ENCODE measurements around the gene ZNF569. TPM values are rescaled to one million over a fixed set of nuclear protein-coding genes. Genes with fewer than 3 reads are reported as not detected.

ZNF569 gene
- total and polyA plus RNA-seq, 2 of the 8 experiments (the other 6 are each of a cell fraction or from before 2014, with no cell fraction given), result 2.4 to 10.5 TPM

DNA sequence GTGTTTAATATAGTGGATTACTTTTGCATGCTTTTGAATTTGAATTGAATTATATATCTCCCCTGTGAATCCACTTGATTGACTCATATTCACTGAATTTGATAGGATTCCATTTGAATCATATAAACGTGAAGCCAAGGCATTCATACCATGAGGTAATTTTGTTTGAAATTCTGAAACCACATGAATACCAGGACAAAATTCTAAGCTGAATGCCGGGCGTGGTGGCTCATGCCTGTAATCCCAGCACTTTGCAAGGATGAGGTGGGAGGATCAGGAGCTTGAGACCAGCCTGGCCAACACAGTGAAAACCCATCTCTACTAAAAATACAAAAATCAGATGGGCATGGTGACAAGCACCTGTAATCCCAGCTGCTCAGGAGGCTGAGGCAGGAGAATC, 43.9 kb upstream of the ZNF569 start:
- Histone ChIP-seq H3K14ac (ENCODE audit: insufficient read length) (no peak overlapping the region), H3K4me2 (ENCODE audit: insufficient read depth in 1 of 2, low read depth in 2 of 2, low read length in 2 of 2) (no peak overlapping the region), H2BK20ac (ENCODE audit: low read length) (no peak overlapping the region), H4K5ac (ENCODE audit: insufficient read length, low read depth, low read length) (no peak overlapping the region), H3K18ac (ENCODE audit: extremely low read depth, low read length) (no peak overlapping the region), H2BK15ac (ENCODE audit: low read length) (no peak overlapping the region), H3K4me3 (ENCODE audit: extremely low read depth in 1 of 4, insufficient read depth in 2 of 4, low read depth in 3 of 4, low read length in 4 of 4) (no peak overlapping the region), H3K9ac (replicated peaks in 1 of 4; ENCODE audit: extremely low read depth in 1 of 4, low read depth in 3 of 4, low read length in 3 of 4) (no peak overlapping the region), H3K36me3 (ENCODE audit: control insufficient read depth in 2 of 4, insufficient read depth in 4 of 4, low read length in 3 of 4) (peaks cover 0 to 29% (median 4%) of the 10 kb centered on the region in 4 experiments; a peak in 5 of 8 replicates), H3K79me2 (ENCODE audit: control insufficient read depth in 1 of 2, insufficient read depth in 2 of 2, low read length in 2 of 2) (peaks cover 0 to 8% of the 10 kb centered on the region in 2 experiments; a peak in 1 of 4 replicates), H3K27me3 (replicated peaks in 1 of 4; ENCODE audit: control insufficient read depth in 3 of 4, extremely low read depth in 1 of 4, insufficient read depth in 3 of 4, low read length in 3 of 4) (no peaks in the 10 kb centered on the region), H3K79me1 (ENCODE audit: low read depth, low read length) (peaks cover 4% of the 10 kb centered on the region; the same call in 1 of the 2 replicates), H3K23ac (ENCODE audit: insufficient read length) (no peak overlapping the region), H3K4ac (replicated peaks; ENCODE audit: insufficient read length, low read depth, low read length) (no peak overlapping the region), H2AFZ (ENCODE audit: low read length) (no peak overlapping the region), H3K9me3 (ENCODE audit: insufficient read depth in 2 of 2, low read depth in 1 of 2, low read length in 1 of 2) (peaks cover 0 to 3% of the 10 kb centered on the region in 2 experiments; a peak in 1 of 4 replicates), H2BK12ac (ENCODE audit: low read depth, low read length) (no peak overlapping the region), H3K23me2 (ENCODE audit: low read depth, low read length) (peaks cover 12% of the 10 kb centered on the region), H2BK120ac (replicated peaks; ENCODE audit: low read depth, low read length) (no peak overlapping the region), H3K4me1 (replicated peaks in 1 of 4; ENCODE audit: control insufficient read depth in 3 of 4, insufficient read depth in 4 of 4, low read length in 3 of 4) (peaks cover 0 to 6% (median 4%) of the 10 kb centered on the region in 4 experiments; a peak in 4 of 7 replicates), H2BK5ac (ENCODE audit: low read depth, low read length) (no peak overlapping the region), H3K27ac (ENCODE audit: low read depth, low read length) (no peak overlapping the region), H3K56ac (replicated peaks; ENCODE audit: insufficient read length, low read depth, low read length) (no peak overlapping the region), H4K20me1 (replicated peaks in 1 of 2; ENCODE audit: control insufficient read depth in 1 of 2, insufficient read depth in 2 of 2, low read length in 2 of 2) (no peaks in the 10 kb centered on the region), H4K8ac (ENCODE audit: extremely low read depth, insufficient read depth, low read length) (no peak overlapping the region), H2AK5ac (ENCODE audit: low read depth, low read length) (no peak overlapping the region), H4K91ac (replicated peaks; ENCODE audit: insufficient read length, low read length) (no peak overlapping the region)
- POLR2A ChIA-PET (ENCODE audit: partially characterized antibody), result no interaction called here
- FAIRE-seq (no peak), DNase-seq (ENCODE audit: low read depth in 1 of 2, low spot score in 2 of 2) (no peak)
- TF ChIP-seq POU5F1 (IDR thresholded peaks at IDR 0.05; ENCODE audit: low read depth, low read length) (no peak), SP1 (IDR thresholded peaks at IDR 0.05; ENCODE audit: low read depth, low read length) (no peak), JUND (IDR thresholded peaks at IDR 0.05; ENCODE audit: low read length) (no peak)
- 93% methylated on average over 3 of the region's 3 CpGs; no CpG with 5 or more reads in 1 of the 2 experiments for whole genome bisulfite sequencing, 2 experiments (ENCODE audit: extremely low coverage in 1 of 2, insufficient coverage in 1 of 2, insufficient read length in 1 of 2, insufficient replicate concordance in 2 of 2, low coverage in 1 of 2, low lambda C conversion rate in 2 of 2, missing lambda C conversion rate in 1 of 2)
- CTCF ChIA-PET (ENCODE audit: partially characterized antibody), result interaction anchor here (1.2 kb wide), 1 partner anchor 62 kb away, joined by 3 read pairs; no protein-coding TSS in a partner anchor

All from H1 (cell line).